ENCODE measurements around the gene MARCHF5.
A peak's percentile ranks its signal among the peaks of the same experiment; 100 is the strongest.

Gene MARCHF5, protein sequence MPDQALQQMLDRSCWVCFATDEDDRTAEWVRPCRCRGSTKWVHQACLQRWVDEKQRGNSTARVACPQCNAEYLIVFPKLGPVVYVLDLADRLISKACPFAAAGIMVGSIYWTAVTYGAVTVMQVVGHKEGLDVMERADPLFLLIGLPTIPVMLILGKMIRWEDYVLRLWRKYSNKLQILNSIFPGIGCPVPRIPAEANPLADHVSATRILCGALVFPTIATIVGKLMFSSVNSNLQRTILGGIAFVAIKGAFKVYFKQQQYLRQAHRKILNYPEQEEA

DNA sequence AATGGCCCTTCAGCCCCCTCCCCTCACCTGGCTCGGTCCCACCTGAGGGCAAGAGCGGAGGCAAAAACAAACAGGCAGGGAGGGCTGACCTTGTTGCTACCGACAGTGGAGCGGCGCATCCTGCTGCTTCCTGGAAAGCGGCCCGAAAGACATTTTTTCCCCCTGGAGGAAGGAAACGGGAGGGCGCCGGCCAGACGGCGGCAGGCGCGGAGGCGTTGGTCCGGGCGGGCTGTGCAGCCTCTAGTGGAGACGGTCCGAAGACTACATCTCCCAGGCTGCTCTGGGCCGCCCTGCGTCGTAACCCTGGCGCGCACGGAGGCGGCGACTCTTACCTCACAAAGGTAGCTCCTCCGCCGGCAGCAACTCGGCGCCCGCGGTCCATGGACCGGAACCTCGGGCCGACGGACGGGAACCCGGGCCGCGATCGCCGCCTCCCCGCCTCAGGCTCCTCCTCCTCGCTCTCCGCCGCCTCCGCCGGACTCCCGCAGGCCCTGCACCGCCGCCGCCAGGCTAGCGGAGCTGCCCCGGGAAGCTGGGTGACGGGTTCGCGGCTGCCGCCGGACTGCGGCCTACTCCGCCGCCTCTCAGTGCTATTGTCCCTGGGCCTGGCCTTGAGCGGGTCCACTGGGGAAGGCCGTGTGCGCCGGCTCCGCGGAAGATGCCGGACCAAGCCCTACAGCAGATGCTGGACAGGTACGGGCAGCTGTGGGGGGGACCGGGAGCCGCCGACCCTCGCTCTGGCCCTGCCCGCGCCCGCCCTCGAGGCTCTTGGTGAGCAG lies at the start of gene MARCHF5, which contains the start of gene CPEB3:
MARCHF5 (plus strand) TSS at position 331 of the 779 bp plus-strand sequence; CDS start at position 659, 328 bp downstream.
CPEB3 (minus strand) TSS at position 242 of the 779 bp plus-strand sequence. CDS start 50,728 bp downstream, outside the sequence.
- H3K4me2 ChIP-seq (ENCODE audit: low read length), result peak within 1 kb of the TSS; percentile 97
- H3K79me2 ChIP-seq (ENCODE audit: low read length), result peaks cover 32% of the 10 kb centered on the region
- H3K27me3 ChIP-seq (ENCODE audit: low read depth, low read length), result no peaks in the 10 kb centered on the region
- peak within 1 kb of the TSS; percentile 40 for H3K27ac ChIP-seq (ENCODE audit: low read length)
- H3K36me3 ChIP-seq (replicated peaks; ENCODE audit: low read depth, low read length), result peaks cover 3% of the 10 kb centered on the region
- H3K4me3 ChIP-seq (ENCODE audit: low read length), result peak within 1 kb of the TSS; percentile 92
- no peaks in the 10 kb centered on the region for H3K9me3 ChIP-seq (ENCODE audit: insufficient read depth, low read length)
- peak within 1 kb of the TSS; percentile 89 for H2AFZ ChIP-seq (ENCODE audit: low read depth, low read length)
- TF ChIP-seq, protein P1, sequence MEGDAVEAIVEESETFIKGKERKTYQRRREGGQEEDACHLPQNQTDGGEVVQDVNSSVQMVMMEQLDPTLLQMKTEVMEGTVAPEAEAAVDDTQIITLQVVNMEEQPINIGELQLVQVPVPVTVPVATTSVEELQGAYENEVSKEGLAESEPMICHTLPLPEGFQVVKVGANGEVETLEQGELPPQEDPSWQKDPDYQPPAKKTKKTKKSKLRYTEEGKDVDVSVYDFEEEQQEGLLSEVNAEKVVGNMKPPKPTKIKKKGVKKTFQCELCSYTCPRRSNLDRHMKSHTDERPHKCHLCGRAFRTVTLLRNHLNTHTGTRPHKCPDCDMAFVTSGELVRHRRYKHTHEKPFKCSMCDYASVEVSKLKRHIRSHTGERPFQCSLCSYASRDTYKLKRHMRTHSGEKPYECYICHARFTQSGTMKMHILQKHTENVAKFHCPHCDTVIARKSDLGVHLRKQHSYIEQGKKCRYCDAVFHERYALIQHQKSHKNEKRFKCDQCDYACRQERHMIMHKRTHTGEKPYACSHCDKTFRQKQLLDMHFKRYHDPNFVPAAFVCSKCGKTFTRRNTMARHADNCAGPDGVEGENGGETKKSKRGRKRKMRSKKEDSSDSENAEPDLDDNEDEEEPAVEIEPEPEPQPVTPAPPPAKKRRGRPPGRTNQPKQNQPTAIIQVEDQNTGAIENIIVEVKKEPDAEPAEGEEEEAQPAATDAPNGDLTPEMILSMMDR (IDR thresholded peaks at IDR 0.05; ENCODE audit: low read depth, low read length), result peak; percentile 23; the same call in 1 of the 2 replicates
- no peak for TF ChIP-seq EZH2phosphoT487 (IDR thresholded peaks at IDR 0.05; ENCODE audit: low read depth)
- peaks cover 3% of the 10 kb centered on the region; the same call in 1 of the 2 replicates for H3K4me1 ChIP-seq (ENCODE audit: low read length)
- H3K9ac ChIP-seq (ENCODE audit: low read length), result peak within 1 kb of the TSS; percentile 86
- H4K20me1 ChIP-seq (ENCODE audit: insufficient read depth, low read length), result peaks cover 6% of the 10 kb centered on the region; the same call in 1 of the 2 replicates

DNA sequence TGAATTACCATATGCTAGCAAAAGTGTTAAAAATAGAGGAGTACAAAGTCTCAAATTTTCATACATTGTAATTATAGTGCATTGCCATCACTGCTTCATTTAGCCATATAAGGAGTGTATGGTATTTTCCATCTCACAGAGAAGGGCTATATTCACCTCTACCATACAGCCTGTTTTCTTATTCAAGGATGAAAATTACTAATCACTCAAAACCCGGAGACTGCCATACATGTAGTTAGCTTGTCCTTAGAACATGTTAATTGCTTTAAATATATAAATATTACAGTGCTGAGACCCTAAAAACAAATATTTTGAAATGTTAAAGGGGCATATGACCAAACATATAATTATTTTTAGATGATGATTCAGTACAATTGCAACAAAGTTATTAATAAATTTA lies 49.5 kb upstream of the MARCHF5 start:
- TF ChIP-seq EZH2phosphoT487 (IDR thresholded peaks at IDR 0.05; ENCODE audit: low read depth), result no peak
- TF ChIP-seq, protein P1 (IDR thresholded peaks at IDR 0.05; ENCODE audit: low read depth, low read length), result no peak
- Histone ChIP-seq H3K4me3 (ENCODE audit: low read length) (peak overlapping the region; percentile 89), H3K27me3 (ENCODE audit: low read depth, low read length) (no peaks in the 10 kb centered on the region), H3K9ac (ENCODE audit: low read length) (peak overlapping the region; percentile 61), H3K27ac (ENCODE audit: low read length) (no peak overlapping the region), H3K79me2 (ENCODE audit: low read length) (no peaks in the 10 kb centered on the region), H3K4me2 (ENCODE audit: low read length) (peak overlapping the region; percentile 99), H3K36me3 (replicated peaks; ENCODE audit: low read depth, low read length) (no peaks in the 10 kb centered on the region), H3K4me1 (ENCODE audit: low read length) (peaks cover 15% of the 10 kb centered on the region), H2AFZ (ENCODE audit: low read depth, low read length) (no peak overlapping the region), H3K9me3 (ENCODE audit: insufficient read depth, low read length) (no peaks in the 10 kb centered on the region), H4K20me1 (ENCODE audit: insufficient read depth, low read length) (no peaks in the 10 kb centered on the region)

DNA sequence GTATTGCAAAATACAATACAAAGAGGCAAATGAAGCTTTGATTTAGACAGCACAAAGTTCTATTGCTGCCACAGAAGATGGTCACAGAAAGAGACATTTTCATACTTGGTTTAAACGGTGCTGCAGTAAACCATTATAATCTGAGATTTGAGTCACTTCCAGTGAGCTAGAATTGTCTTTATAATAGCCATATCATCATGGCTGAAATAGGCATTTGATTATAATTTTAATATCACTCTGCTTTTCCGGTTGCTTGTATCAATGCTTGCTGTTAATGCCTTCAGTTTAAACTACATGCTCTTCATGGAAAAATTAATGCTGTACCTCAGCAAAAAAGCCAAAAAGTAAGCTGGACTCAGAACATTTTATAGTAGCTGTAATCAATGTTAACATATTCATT lies 48.6 kb upstream of the MARCHF5 start:
- Histone ChIP-seq H3K4me1 (ENCODE audit: low read length) (peaks cover 15% of the 10 kb centered on the region), H3K4me2 (ENCODE audit: low read length) (no peak overlapping the region; the same call in 1 of the 2 replicates), H3K27me3 (ENCODE audit: low read depth, low read length) (no peaks in the 10 kb centered on the region), H4K20me1 (ENCODE audit: insufficient read depth, low read length) (no peaks in the 10 kb centered on the region), H3K4me3 (ENCODE audit: low read length) (peak overlapping the region; percentile 67; the same call in 1 of the 2 replicates), H3K36me3 (replicated peaks; ENCODE audit: low read depth, low read length) (no peaks in the 10 kb centered on the region), H3K9ac (ENCODE audit: low read length) (no peak overlapping the region), H3K79me2 (ENCODE audit: low read length) (no peaks in the 10 kb centered on the region), H3K27ac (ENCODE audit: low read length) (no peak overlapping the region), H2AFZ (ENCODE audit: low read depth, low read length) (no peak overlapping the region), H3K9me3 (ENCODE audit: insufficient read depth, low read length) (no peaks in the 10 kb centered on the region)
- TF ChIP-seq, protein P1 (IDR thresholded peaks at IDR 0.05; ENCODE audit: low read depth, low read length), result no peak
- no peak for TF ChIP-seq EZH2phosphoT487 (IDR thresholded peaks at IDR 0.05; ENCODE audit: low read depth)

Data from OCI-LY3 (cell line).